MM.1S (cell line): ENCODE measurements around the gene LRCH1.

Experiments
- DNase-seq: peaks from one replicate; pipeline ENCODE4 v3.0.0-alpha.2; 2015
- H2AFZ ChIP-seq: fragments of 300-600 bp; sonication (generic); 2 replicates; pipeline ENCODE4 v1.6.0; 2016; ENCODE audit warnings: antibody characterized with exemption, low read length
- H3F3A ChIP-seq: fragments of 300-600 bp; sonication (generic); 2 replicates; pipeline ENCODE4 v1.6.1; 2016; ENCODE audit warnings: mild to moderate bottlenecking, antibody characterized with exemption, low read length, moderate library complexity, mixed read lengths; ENCODE audit not compliant: insufficient read depth
- H3K27ac ChIP-seq: fragments of 300-600 bp; sonication (generic); 2 replicates; pipeline ENCODE4 v1.5.1; 2016; ENCODE audit warnings: mild to moderate bottlenecking, low read length
- H3K27me3 ChIP-seq: fragments of 300-600 bp; sonication (generic); replicated peaks from 2 replicates; pipeline ENCODE4 v1.6.0; 2016; ENCODE audit warnings: low read length; ENCODE audit not compliant: insufficient read depth
- H3K36me3 ChIP-seq: fragments of 300-600 bp; sonication (generic); replicated peaks from 2 replicates; pipeline ENCODE4 v1.6.1; 2016; ENCODE audit warnings: mild to moderate bottlenecking, low read length, mixed read lengths; ENCODE audit not compliant: insufficient read depth
- H3K4me1 ChIP-seq: fragments of 300-600 bp; sonication (generic); 2 replicates; pipeline ENCODE4 v1.6.1; 2016; ENCODE audit warnings: low read length, mixed read lengths
- H3K4me2 ChIP-seq: fragments of 300-600 bp; sonication (generic); 2 replicates; pipeline ENCODE4 v1.6.0; 2016; ENCODE audit warnings: low read depth, low read length
- H3K4me3 ChIP-seq: fragments of 300-600 bp; sonication (generic); 2 replicates; pipeline ENCODE4 v1.5.1; 2016; ENCODE audit warnings: low read length, mixed read lengths
- H3K79me2 ChIP-seq: fragments of 300-600 bp; sonication (generic); 2 replicates; pipeline ENCODE4 v1.6.1; 2016; ENCODE audit warnings: mixed run types, low read length, mixed read lengths
- H3K9ac ChIP-seq: fragments of 300-600 bp; sonication (generic); 2 replicates; pipeline ENCODE4 v1.6.1; 2016; ENCODE audit warnings: low read length, mixed read lengths
- H3K9me2 ChIP-seq: fragments of 300-600 bp; sonication (generic); replicated peaks from 2 replicates; pipeline ENCODE4 v1.6.1; 2016; ENCODE audit warnings: mild to moderate bottlenecking, low read length, mixed read lengths; ENCODE audit not compliant: insufficient read depth
- H3K9me3 ChIP-seq: fragments of 300-600 bp; sonication (generic); replicated peaks from 2 replicates; pipeline ENCODE4 v1.6.1; 2016; ENCODE audit warnings: mild to moderate bottlenecking, low read length, mixed read lengths; ENCODE audit not compliant: insufficient read depth
- H4K20me1 ChIP-seq: fragments of 300-600 bp; sonication (generic); 2 replicates; pipeline ENCODE4 v1.6.1; 2016; ENCODE audit warnings: mild to moderate bottlenecking, low read length, moderate library complexity, mixed read lengths; ENCODE audit not compliant: insufficient read depth
- EZH2 ChIP-seq: fragments of 300-600 bp; sonication (generic); optimal IDR thresholded peaks from 2 replicates; pipeline ENCODE3; 2017; ENCODE audit warnings: low read depth, mild to moderate bottlenecking, antibody characterized with exemption, low read length, mixed read lengths
- EZH2phosphoT487 ChIP-seq: fragments of 300-600 bp; sonication (generic); IDR thresholded peaks from 2 replicates; pipeline ENCODE4 v1.6.1; 2018; ENCODE audit warnings: antibody characterized with exemption, low read length
- TF ChIP-seq, protein P1 (sequence below): fragments of 300-600 bp; sonication (generic); IDR thresholded peaks from 2 replicates; pipeline ENCODE4 v1.5.1; 2016; ENCODE audit warnings: antibody characterized with exemption, low read length, mixed read lengths

Gene LRCH1

DNA sequence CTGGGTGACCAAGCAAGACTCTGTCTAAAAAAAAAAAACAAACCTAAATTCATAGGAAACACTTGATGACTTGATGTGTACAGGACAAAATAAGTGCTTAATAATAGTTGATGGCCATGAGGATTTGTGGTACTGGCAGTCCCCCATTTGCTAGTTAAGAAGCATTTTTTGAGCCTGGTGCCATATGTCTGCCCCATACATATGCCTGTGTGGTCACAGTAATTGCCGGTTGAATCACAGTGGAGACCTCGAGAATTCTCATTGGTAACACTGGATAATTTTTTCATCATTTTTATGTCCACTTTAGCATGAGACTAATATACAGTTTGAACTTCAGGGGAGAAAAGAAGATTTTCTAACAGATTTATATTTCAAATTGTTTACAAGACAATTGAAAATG lies 79.2 kb downstream of the LRCH1 start:
- Histone ChIP-seq H4K20me1 (no peaks in the 10 kb centered on the region), H3K79me2 (peaks cover 14% of the 10 kb centered on the region), H3K9me2 (no peaks in the 10 kb centered on the region)

DNA sequence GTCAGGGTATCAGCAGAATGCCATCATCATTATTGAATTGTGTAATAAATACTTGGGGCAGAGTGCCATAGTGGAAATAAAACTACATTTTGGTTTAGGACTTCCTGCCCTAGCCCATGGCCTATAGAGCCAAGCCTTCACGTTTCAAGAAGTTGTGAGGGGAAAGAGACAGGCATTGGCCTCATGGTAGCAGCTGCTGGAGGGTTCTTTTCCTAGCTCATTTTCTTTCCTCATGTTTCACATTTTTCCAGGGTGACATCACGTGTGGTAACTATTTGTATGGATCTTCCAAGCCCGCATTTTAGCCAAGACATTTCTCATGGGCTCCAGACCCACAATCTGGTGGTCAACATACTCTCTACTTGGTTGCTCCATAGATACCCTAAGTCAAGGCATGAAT lies 80.4 kb downstream of the LRCH1 start:
- no peaks in the 10 kb centered on the region for H3K27me3 ChIP-seq
- TF ChIP-seq, protein P1, sequence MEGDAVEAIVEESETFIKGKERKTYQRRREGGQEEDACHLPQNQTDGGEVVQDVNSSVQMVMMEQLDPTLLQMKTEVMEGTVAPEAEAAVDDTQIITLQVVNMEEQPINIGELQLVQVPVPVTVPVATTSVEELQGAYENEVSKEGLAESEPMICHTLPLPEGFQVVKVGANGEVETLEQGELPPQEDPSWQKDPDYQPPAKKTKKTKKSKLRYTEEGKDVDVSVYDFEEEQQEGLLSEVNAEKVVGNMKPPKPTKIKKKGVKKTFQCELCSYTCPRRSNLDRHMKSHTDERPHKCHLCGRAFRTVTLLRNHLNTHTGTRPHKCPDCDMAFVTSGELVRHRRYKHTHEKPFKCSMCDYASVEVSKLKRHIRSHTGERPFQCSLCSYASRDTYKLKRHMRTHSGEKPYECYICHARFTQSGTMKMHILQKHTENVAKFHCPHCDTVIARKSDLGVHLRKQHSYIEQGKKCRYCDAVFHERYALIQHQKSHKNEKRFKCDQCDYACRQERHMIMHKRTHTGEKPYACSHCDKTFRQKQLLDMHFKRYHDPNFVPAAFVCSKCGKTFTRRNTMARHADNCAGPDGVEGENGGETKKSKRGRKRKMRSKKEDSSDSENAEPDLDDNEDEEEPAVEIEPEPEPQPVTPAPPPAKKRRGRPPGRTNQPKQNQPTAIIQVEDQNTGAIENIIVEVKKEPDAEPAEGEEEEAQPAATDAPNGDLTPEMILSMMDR = no peak
- TF ChIP-seq EZH2 (no peak), EZH2phosphoT487 (no peak)
- H3K4me1 ChIP-seq = peaks cover 9% of the 10 kb centered on the region; the same call in 1 of the 2 replicates
- H3F3A ChIP-seq = no peaks in the 10 kb centered on the region
- H3K9ac ChIP-seq = no peak overlapping the region
- H3K36me3 ChIP-seq = no peaks in the 10 kb centered on the region
- no peaks in the 10 kb centered on the region for H3K9me3 ChIP-seq
- no peak overlapping the region for H3K4me3 ChIP-seq
- peaks cover 14% of the 10 kb centered on the region for H3K79me2 ChIP-seq
- H2AFZ ChIP-seq = no peak overlapping the region
- H3K9me2 ChIP-seq = no peaks in the 10 kb centered on the region
- DNase-seq = no peak
- H3K4me2 ChIP-seq = no peak overlapping the region
- H4K20me1 ChIP-seq = no peaks in the 10 kb centered on the region
- no peak overlapping the region for H3K27ac ChIP-seq

More for the DNA sequence above, 79.2 kb downstream of the LRCH1 start:
- H3K9ac ChIP-seq = no peak overlapping the region
- H3K27ac ChIP-seq = no peak overlapping the region
- H3K4me1 ChIP-seq = peaks cover 9% of the 10 kb centered on the region; the same call in 1 of the 2 replicates
- no peak for TF ChIP-seq EZH2phosphoT487
- no peak for TF ChIP-seq EZH2
- TF ChIP-seq, protein P1 = no peak
- H3F3A ChIP-seq = no peaks in the 10 kb centered on the region
- no peaks in the 10 kb centered on the region for H3K9me3 ChIP-seq
- H3K4me3 ChIP-seq = no peak overlapping the region
- H3K36me3 ChIP-seq = no peaks in the 10 kb centered on the region
- no peak overlapping the region for H2AFZ ChIP-seq
- H3K4me2 ChIP-seq = no peak overlapping the region
- no peaks in the 10 kb centered on the region for H3K27me3 ChIP-seq
- DNase-seq = no peak

DNA sequence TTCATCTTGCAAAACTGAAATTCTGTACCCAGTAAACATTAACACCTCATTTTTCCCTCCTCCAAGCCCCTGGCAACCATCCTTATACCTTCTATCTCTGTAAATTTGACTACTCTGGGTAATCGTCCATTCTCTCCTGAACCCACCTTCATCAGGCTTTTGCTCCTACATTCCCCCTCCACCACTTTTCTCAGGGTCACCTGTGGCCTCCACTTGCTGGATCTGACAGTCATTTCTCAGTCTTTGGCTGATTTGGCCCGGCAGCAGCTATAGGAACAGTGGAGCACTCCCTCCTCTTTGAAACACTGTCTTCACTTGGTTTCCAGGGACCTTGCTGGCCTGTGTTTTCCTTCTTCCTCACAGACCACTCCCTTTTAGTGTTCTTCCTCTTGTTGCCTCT lies 83.5 kb downstream of the LRCH1 start:
- Histone ChIP-seq H4K20me1 (no peaks in the 10 kb centered on the region), H3K79me2 (peaks cover 24% of the 10 kb centered on the region), H3K4me3 (no peak overlapping the region), H3F3A (no peaks in the 10 kb centered on the region; the same call in 1 of the 2 replicates), H3K9me3 (no peaks in the 10 kb centered on the region), H3K27me3 (no peaks in the 10 kb centered on the region), H2AFZ (no peak overlapping the region), H3K9ac (no peak overlapping the region), H3K9me2 (no peaks in the 10 kb centered on the region), H3K27ac (no peak overlapping the region), H3K4me1 (no peaks in the 10 kb centered on the region), H3K36me3 (no peaks in the 10 kb centered on the region), H3K4me2 (no peak overlapping the region)
- TF ChIP-seq EZH2phosphoT487 (no peak), EZH2 (no peak)
- TF ChIP-seq, protein P1 = no peak
- no peak for DNase-seq
